ENCODE results near the gene CHST13.

Gene CHST13

GRCh38 chr3:126542340-126543241 lies 18.6 kb downstream of the CHST13 start:
- DNase-seq (ENCODE audit: low read depth): no peak

GRCh38 chr3:126543457-126544061 lies 19.6 kb downstream of the CHST13 start:
- no peak for DNase-seq (ENCODE audit: low read depth)

GRCh38 chr3:126544596-126545281 lies 20.8 kb downstream of the CHST13 start:
- DNase-seq (ENCODE audit: low read depth): no peak

- no peak for DNase-seq (ENCODE audit: low read depth)
These were observed 21.6 kb downstream of the CHST13 start for GRCh38 chr3:126545544-126545943.

- DNase-seq (ENCODE audit: low read depth): no peak
These were observed 22.1 kb downstream of the CHST13 start for GRCh38 chr3:126546013-126546412.

- no peak for DNase-seq (ENCODE audit: low read depth)
These were observed 22.7 kb downstream of the CHST13 start for GRCh38 chr3:126546549-126547239.

GRCh38 chr3:126547721-126548120 lies 23.8 kb downstream of the CHST13 start:
- no peak for DNase-seq (ENCODE audit: low read depth)

- no peak for DNase-seq (ENCODE audit: low read depth)
These were observed 24.9 kb downstream of the CHST13 start for GRCh38 chr3:126548556-126549466.

GRCh38 chr3:126549861-126550487 lies 26.0 kb downstream of the CHST13 start:
- DNase-seq (ENCODE audit: low read depth): no peak

- DNase-seq (ENCODE audit: low read depth): no peak
These were observed 26.6 kb downstream of the CHST13 start for GRCh38 chr3:126550488-126551051.

- DNase-seq (ENCODE audit: low read depth): no peak
These were observed 27.3 kb downstream of the CHST13 start for GRCh38 chr3:126551121-126551838.

GRCh38 chr3:126551839-126552687 lies 28.1 kb downstream of the CHST13 start:
- no peak for DNase-seq (ENCODE audit: low read depth)

- no peak for DNase-seq (ENCODE audit: low read depth)
These were observed 28.8 kb downstream of the CHST13 start for GRCh38 chr3:126552688-126553283.

GRCh38 chr3:126553284-126554084 lies 29.5 kb downstream of the CHST13 start:
- no peak for DNase-seq (ENCODE audit: low read depth)

- DNase-seq (ENCODE audit: low read depth): no peak
These were observed 30.9 kb downstream of the CHST13 start for GRCh38 chr3:126554560-126555525.
